Stomach smooth muscle (tissue), 2 donors: ENCODE measurements around the gene EIF4G3.
A peak's percentile ranks its signal among the peaks of the same experiment; 100 is the strongest.
"Not testable (repeated sequence)": the region's sequence is repeated elsewhere in the genome, so short reads cannot be mapped to it uniquely, and the experiment has no call there.

Experiments used
- H3K27ac ChIP-seq: one replicate; pipeline ENCODE4 v1.7.0; 2013; ENCODE audit warnings: mild to moderate bottlenecking, low read length, inconsistent platforms
- H3K27me3 ChIP-seq, 2 donors: one replicate each; pipeline ENCODE4 v1.7.0; 2013; ENCODE audit warnings: low read length in 2 of 2; ENCODE audit not compliant: insufficient read depth in 2 of 2, control insufficient read depth in 1 of 2
- H3K36me3 ChIP-seq, 2 donors: one replicate each; pipeline ENCODE4 v1.7.0; 2013; ENCODE audit warnings: low read length in 2 of 2; ENCODE audit not compliant: control insufficient read depth in 2 of 2, insufficient read depth in 2 of 2
- H3K4me1 ChIP-seq: one replicate; pipeline ENCODE4 v1.7.0; 2013; ENCODE audit warnings: low read length; ENCODE audit not compliant: control insufficient read depth, insufficient read depth
- H3K4me3 ChIP-seq, 2 donors: one replicate each; pipeline ENCODE4 v1.7.0; 2013; ENCODE audit warnings: low read length in 2 of 2
- H3K9ac ChIP-seq, 2 donors: one replicate each; pipeline ENCODE4 v1.7.0; 2013; ENCODE audit warnings: low read length in 2 of 2, mild to moderate bottlenecking in 1 of 2
- H3K9me3 ChIP-seq, 2 donors: one replicate each; pipeline ENCODE4 v1.7.0; 2013; ENCODE audit warnings: low read length in 2 of 2; ENCODE audit not compliant: control insufficient read depth in 2 of 2
- donor health status: healthy.
- donor health status: Pancreatic carcinoma.

The EIF4G3 gene

GRCh38 chr1:20789598-20789997 lies 387.1 kb downstream of the EIF4G3 start:
- H3K4me1 ChIP-seq, H3K4me3 ChIP-seq, H3K27ac ChIP-seq, H3K9ac ChIP-seq, H3K9me3 ChIP-seq, H3K27me3 ChIP-seq, H3K36me3 ChIP-seq: not testable (repeated sequence)

GRCh38 chr1:20787840-20788795 lies 388.6 kb downstream of the EIF4G3 start:
- H3K36me3 ChIP-seq: no peaks in the 10 kb centered on the region
- peak overlapping the region; percentile 85 to 91 for H3K4me3 ChIP-seq
- peak overlapping the region; percentile 95 to 97 for H3K9ac ChIP-seq
- peaks cover 7% of the 10 kb centered on the region for H3K4me1 ChIP-seq
- H3K27ac ChIP-seq: peak overlapping the region; percentile 95
- H3K9me3 ChIP-seq: no peaks in the 10 kb centered on the region
- H3K27me3 ChIP-seq: no peaks in the 10 kb centered on the region

GRCh38 chr1:20787029-20787839 lies 389.5 kb downstream of the EIF4G3 start, which contains the start of gene HP1BP3:
Gene HP1BP3 (minus strand): TSS chr1:20787307. CDS start chr1:20780440, 6,867 bp downstream.
- peak within 1 kb of the TSS; percentile 91 to 95 for H3K4me3 ChIP-seq
- peak within 1 kb of the TSS; percentile 95 to 97 for H3K9ac ChIP-seq
- no peaks in the 10 kb centered on the region for H3K36me3 ChIP-seq
- H3K9me3 ChIP-seq: no peaks in the 10 kb centered on the region
- H3K27me3 ChIP-seq: no peaks in the 10 kb centered on the region
- peaks cover 7% of the 10 kb centered on the region for H3K4me1 ChIP-seq
- peak within 1 kb of the TSS; percentile 95 for H3K27ac ChIP-seq

- Histone ChIP-seq H3K36me3 (no peaks in the 10 kb centered on the region), H3K4me1 (peaks cover 7% of the 10 kb centered on the region), H3K27me3 (no peaks in the 10 kb centered on the region), H3K9me3 (no peaks in the 10 kb centered on the region), H3K9ac (peak overlapping the region; percentile 86 to 92), H3K4me3 (peak overlapping the region; percentile 78 to 95), H3K27ac (peak overlapping the region; percentile 87)
Observed at GRCh38 chr1:20786253-20787028, 390.3 kb downstream of the EIF4G3 start.

GRCh38 chr1:20785907-20786252 lies 390.8 kb downstream of the EIF4G3 start:
- no peaks in the 10 kb centered on the region for H3K36me3 ChIP-seq
- H3K9ac ChIP-seq: peak overlapping the region; percentile 86 to 92
- peak overlapping the region; percentile 78 to 95 for H3K4me3 ChIP-seq
- H3K9me3 ChIP-seq: no peaks in the 10 kb centered on the region
- H3K27ac ChIP-seq: peak overlapping the region; percentile 87
- H3K27me3 ChIP-seq: no peaks in the 10 kb centered on the region
- peaks cover 7% of the 10 kb centered on the region for H3K4me1 ChIP-seq

- no peaks in the 10 kb centered on the region for H3K9me3 ChIP-seq
- H3K36me3 ChIP-seq: peaks cover 22 to 36% of the 10 kb centered on the region in 2 donors
- no peak overlapping the region for H3K27ac ChIP-seq
- H3K9ac ChIP-seq: no peak overlapping the region
- no peaks in the 10 kb centered on the region for H3K4me1 ChIP-seq
- H3K4me3 ChIP-seq: no peak overlapping the region
- no peaks in the 10 kb centered on the region for H3K27me3 ChIP-seq
Observed at GRCh38 chr1:20775700-20776099, 401.0 kb downstream of the EIF4G3 start.

- Histone ChIP-seq H3K4me1 (no peaks in the 10 kb centered on the region), H3K27ac (no peak overlapping the region), H3K9me3 (no peaks in the 10 kb centered on the region), H3K27me3 (no peaks in the 10 kb centered on the region), H3K36me3 (peaks cover 39 to 56% of the 10 kb centered on the region in 2 donors), H3K4me3 (no peak overlapping the region), H3K9ac (no peak overlapping the region)
Observed at GRCh38 chr1:20771780-20772179, 404.9 kb downstream of the EIF4G3 start.

GRCh38 chr1:20770314-20771087 lies 406.2 kb downstream of the EIF4G3 start:
- no peak overlapping the region for H3K9ac ChIP-seq
- no peak overlapping the region for H3K4me3 ChIP-seq
- no peaks in the 10 kb centered on the region for H3K9me3 ChIP-seq
- H3K27ac ChIP-seq: no peak overlapping the region
- H3K4me1 ChIP-seq: no peaks in the 10 kb centered on the region
- H3K27me3 ChIP-seq: no peaks in the 10 kb centered on the region
- H3K36me3 ChIP-seq: peaks cover 44 to 56% of the 10 kb centered on the region in 2 donors

GRCh38 chr1:20767271-20767670 lies 409.4 kb downstream of the EIF4G3 start:
- Histone ChIP-seq H3K4me1 (no peaks in the 10 kb centered on the region), H3K36me3 (peaks cover 49% of the 10 kb centered on the region in 2 donors), H3K27me3 (no peaks in the 10 kb centered on the region), H3K9ac (no peak overlapping the region), H3K9me3 (no peaks in the 10 kb centered on the region), H3K27ac (no peak overlapping the region), H3K4me3 (no peak overlapping the region)

GRCh38 chr1:20763417-20763816 lies 413.3 kb downstream of the EIF4G3 start:
- Histone ChIP-seq H3K27me3 (no peaks in the 10 kb centered on the region), H3K4me1 (no peaks in the 10 kb centered on the region), H3K36me3 (peaks cover 35 to 60% of the 10 kb centered on the region in 2 donors), H3K9ac (no peak overlapping the region), H3K27ac (no peak overlapping the region), H3K4me3 (no peak overlapping the region), H3K9me3 (no peaks in the 10 kb centered on the region)
